A673 (cell line): ENCODE results near the gene SMC3.

ENCODE experiments used
- EZH2 ChIP-seq: fragments of 200-600 bp; sonication (generic); IDR thresholded peaks from 2 replicates; pipeline ENCODE4 v1.6.1; 2017; ENCODE audit warnings: borderline replicate concordance, low read depth, mild to moderate bottlenecking, mixed read lengths, antibody characterized with exemption, low read length; ENCODE audit not compliant: poor library complexity, severe bottlenecking
- TF ChIP-seq, protein P1 (sequence below): fragments of 300-800, 200-600 bp; sonication (generic); conservative IDR thresholded peaks from 2 replicates; pipeline ENCODE4 v1.5.1; 2017; ENCODE audit warnings: low read depth, mild to moderate bottlenecking, antibody characterized with exemption, low read length, moderate library complexity, mixed read lengths

DNA sequence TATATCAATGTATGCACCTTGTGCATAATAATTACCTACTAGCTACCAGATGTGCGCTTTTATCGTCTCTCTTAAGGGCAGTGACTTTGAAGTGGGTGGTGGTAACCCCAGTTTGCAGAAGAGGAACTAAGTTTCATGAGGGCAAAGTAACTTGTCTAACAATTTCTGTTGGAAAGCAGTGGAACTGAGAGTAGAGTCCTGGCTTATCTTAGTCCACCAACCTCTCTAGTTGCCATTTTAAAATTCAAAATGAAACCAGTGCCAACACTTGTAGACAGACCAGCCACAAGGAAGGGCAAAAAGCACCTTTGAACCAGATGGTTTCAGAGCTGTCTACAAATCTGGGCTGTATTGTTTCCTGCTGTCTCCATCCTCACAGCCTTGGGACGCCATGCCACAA is 44.6 kb downstream of the SMC3 start:
- TF ChIP-seq, protein P1, sequence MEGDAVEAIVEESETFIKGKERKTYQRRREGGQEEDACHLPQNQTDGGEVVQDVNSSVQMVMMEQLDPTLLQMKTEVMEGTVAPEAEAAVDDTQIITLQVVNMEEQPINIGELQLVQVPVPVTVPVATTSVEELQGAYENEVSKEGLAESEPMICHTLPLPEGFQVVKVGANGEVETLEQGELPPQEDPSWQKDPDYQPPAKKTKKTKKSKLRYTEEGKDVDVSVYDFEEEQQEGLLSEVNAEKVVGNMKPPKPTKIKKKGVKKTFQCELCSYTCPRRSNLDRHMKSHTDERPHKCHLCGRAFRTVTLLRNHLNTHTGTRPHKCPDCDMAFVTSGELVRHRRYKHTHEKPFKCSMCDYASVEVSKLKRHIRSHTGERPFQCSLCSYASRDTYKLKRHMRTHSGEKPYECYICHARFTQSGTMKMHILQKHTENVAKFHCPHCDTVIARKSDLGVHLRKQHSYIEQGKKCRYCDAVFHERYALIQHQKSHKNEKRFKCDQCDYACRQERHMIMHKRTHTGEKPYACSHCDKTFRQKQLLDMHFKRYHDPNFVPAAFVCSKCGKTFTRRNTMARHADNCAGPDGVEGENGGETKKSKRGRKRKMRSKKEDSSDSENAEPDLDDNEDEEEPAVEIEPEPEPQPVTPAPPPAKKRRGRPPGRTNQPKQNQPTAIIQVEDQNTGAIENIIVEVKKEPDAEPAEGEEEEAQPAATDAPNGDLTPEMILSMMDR: no peak
- no peak for TF ChIP-seq EZH2
